Measurements from ENCODE around the gene PTGIR.

The PTGIR gene

DNA sequence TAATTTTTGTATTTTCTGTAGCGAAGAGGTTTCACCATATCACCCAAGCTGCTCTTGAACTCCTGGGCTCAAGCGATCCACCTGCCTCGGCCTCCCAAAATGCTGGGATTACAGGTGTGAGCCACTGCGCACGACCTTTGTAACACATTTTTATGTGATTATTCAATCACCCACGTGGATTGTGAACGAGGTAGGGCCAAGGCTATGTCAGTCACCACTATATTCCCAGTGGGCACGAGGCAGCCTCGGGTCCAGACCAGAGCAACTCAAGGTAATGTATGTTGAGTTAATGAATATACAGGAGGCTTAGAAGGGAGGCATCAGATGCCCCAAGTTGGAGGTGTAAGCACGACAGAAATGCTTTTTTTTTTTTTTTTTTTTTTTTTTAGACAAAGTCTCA is 8.9 kb downstream of the PTGIR start:
- no peak for DNase-seq

DNA sequence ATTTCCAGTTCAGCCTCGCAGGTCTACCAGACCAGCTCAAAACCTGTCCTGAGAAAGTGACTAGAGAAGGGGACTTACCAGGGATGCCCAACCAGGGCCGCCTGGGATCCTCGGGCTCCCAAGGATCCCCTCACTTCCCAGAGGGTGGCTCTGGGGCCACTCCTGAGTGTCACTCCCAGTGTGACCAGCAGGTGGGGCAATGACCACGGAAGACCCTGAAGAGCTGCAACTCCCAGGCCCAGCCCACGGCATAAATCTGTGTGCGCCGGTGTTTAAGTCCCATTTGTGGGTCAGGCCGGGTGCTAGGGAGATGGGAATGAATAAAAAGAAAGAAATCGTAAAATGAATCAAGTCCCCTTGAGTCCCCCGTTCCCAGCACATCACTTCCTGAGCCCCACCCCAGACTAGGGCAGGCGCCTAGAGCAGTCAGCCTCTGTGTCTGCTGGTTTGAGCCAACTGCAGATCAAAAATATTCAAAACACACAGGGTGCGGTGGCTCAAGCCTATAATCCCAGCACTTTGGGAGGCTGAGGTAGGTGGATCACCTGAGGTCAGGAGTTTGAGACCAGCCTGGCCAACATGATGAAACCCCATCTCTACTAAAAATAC is 10.7 kb downstream of the PTGIR start:
- DNase-seq = peak in 12 of 14 donors; percentile 32 to 85 (median 67)

DNA sequence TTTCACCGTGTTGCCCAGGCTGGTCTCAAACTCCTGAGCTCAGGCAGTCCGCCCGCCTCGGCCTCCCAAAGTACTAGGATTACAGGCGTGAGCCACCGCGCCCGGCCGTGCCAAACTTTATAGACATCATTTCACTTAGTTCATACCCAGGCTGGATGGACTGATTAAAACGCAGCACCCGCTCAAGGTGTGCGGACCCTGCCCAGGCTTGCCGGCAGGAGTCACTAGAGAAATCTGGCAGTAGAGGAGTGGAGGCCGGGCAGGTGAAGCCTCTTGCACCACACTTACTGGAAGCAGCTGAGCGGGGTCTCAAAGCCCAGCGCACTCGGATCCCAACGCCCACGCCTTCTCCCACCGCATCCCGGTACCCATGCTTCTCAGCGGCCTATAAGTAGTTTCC is 11.4 kb downstream of the PTGIR start:
- no peak for DNase-seq

DNA sequence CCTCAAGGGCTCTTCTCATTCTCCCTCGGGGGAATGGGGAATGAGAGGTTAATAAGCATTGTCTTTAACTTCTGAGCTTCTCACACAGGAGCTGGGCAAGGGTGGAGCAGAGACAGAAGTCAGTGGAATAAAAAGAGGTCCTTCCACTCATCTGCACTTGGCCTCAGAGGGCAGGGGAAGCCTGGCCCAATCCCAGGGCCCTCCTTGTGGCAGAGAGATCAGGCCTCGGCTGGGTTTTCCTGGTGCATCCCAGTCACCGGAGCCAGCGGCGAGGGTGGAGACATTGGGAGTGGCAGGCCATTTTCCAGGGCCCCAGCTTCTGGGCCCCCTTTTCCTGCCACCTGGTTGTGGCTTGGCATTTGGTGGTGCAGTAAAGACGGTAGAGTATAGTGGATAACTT is 13.1 kb downstream of the PTGIR start:
- no peak for DNase-seq

DNA sequence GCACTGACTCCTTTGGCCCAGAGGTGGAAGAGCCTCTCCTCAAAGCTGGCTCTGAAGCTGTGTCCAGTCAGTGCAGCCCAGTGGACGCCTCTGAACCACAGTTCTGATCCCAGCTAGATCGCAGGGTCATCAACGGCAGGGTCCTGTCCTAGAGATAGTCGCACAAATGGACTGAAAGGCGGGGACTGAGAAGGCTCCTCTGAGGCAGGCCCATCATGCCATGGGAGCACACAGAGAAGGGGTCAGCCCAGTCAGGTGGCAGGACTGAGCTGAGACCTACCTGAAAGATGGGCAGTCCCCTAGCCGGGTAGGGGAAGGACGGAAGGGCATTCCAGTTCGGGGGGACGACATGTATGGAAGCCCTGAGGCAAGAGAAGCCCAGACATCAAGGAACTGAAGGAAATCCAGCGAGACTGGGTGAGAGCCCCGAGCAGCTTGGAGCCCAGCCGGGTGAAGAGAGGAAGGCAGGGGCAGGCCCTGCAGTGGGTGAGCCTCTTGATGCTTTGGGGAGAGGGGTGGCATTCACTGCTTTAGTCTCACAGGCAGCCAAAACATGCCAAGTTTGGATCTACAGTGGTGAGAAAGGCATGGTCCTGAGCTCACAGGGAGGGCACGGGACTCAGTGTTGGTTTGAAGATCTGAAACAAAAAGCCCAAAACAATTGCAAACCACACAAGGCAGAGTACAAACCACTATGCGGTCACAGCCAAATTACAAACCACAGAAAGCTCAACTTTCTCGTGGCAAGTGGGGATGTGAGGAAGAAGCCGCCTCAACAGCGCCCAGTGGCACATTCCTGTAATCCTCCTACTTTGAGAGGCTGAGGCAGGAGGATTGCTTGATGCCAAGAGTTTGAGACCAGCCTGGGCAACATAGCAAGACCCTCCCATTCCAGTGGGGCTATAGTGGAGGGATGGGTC is 13.8 kb downstream of the PTGIR start:
- DNase-seq = no peak

DNA sequence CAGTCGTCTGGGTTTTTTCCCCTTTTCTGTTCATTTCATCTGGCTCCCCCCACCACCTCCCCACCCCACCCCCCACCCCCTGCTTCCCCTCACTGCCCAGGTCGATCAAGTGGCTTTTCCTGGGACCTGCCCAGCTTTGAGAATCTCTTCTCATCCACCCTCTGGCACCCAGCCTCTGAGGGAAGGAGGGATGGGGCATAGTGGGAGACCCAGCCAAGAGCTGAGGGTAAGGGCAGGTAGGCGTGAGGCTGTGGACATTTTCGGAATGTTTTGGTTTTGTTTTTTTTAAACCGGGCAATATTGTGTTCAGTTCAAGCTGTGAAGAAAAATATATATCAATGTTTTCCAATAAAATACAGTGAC is 14.5 kb downstream of the PTGIR start:
- DNase-seq = no peak

DNA sequence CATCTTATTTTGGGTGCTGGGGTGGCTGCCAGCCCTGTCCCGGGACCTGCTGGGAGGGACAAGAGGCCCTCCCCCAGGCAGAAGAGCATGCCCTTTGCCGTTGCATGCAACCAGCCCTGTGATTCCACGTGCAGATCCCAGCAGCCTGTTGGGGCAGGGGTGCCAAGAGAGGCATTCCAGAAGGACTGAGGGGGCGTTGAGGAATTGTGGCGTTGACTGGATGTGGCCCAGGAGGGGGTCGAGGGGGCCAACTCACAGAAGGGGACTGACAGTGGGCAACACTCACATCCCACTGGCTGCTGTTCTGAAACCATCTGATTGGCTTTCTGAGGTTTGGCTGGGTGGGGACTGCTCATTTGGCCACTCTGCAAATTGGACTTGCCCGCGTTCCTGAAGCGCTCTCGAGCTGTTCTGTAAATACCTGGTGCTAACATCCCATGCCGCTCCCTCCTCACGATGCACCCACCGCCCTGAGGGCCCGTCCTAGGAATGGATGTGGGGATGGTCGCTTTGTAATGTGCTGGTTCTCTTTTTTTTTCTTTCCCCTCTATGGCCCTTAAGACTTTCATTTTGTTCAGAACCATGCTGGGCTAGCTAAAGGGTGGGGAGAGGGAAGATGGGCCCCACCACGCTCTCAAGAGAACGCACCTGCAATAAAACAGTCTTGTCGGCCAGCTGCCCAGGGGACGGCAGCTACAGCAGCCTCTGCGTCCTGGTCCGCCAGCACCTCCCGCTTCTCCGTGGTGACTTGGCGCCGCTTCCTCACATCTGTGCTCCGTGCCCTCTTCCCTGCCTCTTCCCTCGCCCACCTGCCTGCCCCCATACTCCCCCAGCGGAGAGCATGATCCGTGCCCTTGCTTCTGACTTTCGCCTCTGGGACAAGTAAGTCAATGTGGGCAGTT is 15.1 kb downstream of the PTGIR start:
- no peak for DNase-seq

DNA sequence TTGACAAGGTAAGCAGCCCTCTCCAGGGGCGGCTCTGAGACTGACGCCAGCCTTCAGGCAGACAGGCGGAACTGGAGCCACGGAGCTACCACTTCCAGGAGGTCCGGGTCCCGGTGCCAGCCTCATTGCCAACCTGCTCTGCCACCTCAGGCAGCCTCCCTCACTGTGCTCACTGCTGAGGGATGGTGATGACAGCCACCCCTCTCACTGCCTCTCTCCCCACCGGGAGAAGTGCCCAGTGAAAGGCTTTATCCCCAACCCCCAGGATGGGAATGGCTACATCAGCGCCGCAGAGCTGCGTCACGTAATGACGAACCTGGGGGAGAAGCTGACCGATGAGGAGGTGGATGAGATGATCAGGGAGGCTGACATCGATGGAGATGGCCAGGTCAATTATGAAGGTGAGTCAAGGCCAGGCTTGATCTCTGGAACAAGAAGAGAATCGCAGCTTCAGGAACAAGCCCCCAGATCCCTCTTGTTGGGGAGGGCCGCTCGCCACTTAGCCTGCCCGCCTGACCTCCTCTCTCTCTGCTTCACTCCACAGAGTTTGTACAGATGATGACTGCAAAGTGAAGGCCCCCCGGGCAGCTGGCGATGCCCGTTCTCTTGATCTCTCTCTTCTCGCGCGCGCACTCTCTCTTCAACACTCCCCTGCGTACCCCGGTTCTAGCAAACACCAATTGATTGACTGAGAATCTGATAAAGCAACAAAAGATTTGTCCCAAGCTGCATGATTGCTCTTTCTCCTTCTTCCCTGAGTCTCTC is 16.1 kb downstream of the PTGIR start:
- DNase-seq = no peak

DNA sequence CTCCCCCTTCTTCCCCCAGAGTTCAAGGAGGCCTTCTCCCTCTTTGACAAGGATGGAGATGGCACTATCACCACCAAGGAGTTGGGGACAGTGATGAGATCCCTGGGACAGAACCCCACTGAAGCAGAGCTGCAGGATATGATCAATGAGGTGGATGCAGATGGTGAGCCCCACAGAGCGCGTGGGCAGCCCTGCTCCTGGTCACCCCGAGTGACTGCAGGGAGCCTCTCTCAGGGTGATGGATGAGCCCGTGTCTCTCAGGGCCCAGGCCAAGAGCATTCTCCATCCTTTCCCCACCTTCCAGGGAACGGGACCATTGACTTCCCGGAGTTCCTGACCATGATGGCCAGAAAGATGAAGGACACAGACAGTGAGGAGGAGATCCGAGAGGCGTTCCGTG is 16.7 kb downstream of the PTGIR start:
- DNase-seq = no peak

DNA sequence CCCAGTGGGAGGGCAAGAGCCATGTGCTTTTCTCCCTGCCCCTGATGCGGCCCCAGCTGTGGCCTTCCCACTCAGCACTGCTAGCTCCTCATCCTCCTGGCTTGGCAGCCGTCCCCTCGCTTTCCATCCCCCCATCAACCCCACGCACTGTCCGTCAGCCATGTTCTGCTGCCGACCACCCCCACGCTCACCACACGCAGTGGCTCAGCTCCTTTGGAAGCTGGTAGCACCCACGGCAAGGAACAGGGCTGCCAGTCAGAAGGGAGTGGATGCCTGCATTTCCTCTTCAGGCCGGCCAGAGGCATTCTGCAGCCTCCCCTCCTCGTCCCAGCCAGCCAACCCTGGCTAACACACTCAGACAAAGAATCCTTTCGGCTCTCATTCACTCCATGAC is 17.4 kb downstream of the PTGIR start:
- peak in 5 of 14 donors; percentile 16 to 49 (median 27) for DNase-seq

DNA sequence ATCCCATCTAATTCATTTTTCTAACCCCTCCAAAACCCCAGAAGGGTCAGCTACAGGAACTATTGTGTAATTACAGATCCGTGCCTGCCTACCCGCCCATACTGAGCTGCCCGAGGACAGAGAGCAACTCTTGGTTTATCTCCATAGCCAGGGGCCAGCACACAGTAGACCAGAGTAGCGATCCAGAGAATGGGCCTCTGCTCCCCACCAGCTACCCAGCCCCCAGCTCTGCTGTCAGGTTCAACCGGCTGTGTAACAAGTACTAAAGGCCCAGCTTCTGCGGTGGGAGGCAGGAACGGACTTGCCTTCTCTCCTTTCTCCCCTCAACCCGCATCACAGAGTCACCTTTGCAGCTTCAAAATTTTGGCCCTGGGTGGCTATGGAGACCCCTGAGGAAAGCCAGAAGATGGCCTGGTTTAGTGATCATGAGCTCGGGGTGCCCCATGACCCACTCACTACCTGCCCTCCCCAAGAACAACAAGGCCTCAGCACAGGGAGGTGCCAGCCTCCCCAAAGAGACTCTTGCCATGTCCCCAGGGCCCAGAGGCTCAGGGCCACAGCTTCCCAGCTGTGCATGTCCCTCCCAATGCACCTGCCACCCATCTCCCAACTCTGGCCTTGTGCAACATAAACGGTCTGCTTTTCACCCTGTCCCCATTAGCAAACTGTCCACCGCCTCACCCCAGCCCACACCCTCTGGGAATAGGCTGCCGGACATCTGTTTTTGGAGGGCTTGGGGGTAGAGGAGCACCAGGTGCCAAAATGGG is 18.0 kb downstream of the PTGIR start:
- no peak for DNase-seq

DNA sequence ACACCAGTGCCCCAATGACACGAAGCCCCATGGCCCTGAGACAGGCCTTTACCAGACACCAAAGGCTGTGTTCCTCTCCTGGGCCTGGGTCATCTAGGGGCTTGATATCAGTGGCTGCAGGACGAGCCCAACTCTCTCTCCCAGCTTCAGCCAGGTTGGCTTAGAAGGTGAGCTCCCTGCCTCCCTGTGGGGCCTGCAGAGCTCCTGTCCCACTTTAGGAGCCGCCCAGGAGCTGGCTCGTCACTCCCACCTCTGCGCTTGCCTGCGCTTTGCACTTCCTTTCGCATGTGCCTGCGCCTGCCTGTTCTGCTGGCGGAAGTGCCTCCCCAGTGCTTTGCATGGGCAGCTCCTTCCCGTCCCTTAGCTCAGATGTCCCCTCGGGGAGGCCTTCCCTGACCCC is 18.9 kb downstream of the PTGIR start:
- DNase-seq = no peak

DNA sequence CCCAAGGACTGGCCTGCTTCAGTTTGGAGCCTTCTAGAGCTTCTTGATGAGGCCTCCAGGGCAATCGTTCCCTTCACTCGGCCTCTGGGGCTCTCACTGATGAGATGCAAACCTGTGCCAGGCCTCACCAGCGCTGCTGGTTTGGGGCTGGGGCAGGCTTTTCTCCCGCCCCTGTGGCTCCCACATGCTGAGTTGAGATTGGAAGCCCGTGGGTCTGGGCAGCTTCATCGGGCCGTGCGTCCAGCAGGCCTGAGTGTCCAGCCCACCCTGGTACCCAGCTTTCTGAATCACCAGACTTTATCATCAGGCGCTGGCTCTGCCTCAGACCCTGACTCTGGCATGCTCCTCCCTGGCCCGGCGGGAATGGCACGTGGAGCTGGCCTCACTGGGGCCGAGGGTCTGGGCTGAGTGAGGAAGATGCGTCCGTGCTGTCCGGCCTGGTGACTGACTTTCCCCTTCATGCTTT is 19.5 kb downstream of the PTGIR start:
- peak in 2 of 14 donors; percentile 27 to 45 for DNase-seq

DNA sequence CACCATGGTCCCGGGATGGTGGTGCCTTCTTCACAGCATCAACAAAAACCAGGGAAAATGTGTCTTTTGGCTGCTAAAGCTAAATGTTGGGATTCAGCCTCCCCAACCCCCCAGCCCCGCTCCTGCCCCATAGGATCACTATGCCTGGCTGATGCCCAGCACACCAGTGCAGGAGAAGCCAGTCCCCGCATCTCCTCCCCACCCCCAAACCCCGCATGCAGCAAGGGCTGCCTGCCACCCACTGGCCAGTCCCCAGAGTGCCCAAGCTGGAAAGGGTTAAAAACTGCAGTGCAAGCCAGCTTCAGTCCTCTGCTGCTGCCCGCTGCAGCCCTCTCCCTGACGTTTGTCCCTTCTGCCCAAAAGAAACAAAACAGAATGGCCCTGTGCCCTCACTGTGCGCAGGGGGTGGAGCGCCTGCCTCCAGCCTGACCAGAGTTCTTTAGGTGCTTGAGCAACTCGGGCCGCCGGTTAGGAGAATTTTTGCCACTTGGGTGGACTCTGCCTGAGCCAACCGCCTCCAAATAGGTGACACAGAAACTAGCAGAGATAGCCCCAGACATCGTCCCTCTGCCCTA is 20.0 kb downstream of the PTGIR start:
- peak in 8 of 14 donors; percentile 21 to 48 (median 42) for DNase-seq

DNA sequence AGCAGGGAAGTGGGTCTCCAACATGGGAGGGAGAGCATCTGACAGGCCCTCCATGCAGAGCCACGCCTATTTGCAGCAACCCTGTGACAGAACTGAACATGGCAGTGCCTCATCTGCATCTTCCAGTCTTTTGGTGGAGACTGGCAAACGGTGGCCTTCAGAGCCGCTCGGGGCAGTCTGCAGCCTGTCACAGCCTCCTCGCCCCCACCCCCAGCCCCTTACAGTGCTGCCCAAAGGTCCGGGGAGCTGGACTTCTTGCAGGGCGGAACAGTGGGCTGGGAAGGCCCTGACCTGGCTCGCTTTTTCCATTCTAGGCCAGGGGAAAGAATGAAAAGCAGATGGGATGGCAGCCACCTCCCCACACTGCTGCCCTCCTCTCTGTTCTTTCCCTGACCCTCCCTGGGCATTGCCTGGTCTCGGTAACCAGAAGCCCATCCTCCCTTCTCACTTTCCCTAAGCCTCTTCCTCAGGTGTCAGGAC is 21.1 kb downstream of the PTGIR start:
- DNase-seq = peak in 1 of 14 donors; percentile 21

DNA sequence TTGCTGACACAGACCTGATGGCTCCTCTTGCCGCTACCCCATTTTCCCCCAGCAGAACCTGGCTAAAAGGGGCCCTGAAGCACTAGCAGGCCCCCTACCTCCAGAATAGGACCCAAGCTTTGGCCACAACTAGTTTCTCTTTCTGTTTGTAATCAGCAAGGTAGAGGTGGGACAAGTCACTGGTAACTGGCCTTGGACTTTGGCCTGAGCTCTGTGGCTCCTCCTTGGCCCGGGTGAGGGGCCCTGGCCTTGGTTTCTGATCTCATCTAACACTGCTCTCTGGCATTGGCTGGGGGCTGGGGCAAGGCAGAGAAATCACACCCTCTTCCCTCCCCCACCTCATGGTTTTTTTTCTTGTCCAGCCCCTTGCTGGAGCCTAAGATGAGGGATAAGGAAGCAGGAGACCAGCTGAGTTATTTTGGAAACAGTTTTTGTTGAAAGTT is 21.7 kb downstream of the PTGIR start:
- DNase-seq = no peak

DNA sequence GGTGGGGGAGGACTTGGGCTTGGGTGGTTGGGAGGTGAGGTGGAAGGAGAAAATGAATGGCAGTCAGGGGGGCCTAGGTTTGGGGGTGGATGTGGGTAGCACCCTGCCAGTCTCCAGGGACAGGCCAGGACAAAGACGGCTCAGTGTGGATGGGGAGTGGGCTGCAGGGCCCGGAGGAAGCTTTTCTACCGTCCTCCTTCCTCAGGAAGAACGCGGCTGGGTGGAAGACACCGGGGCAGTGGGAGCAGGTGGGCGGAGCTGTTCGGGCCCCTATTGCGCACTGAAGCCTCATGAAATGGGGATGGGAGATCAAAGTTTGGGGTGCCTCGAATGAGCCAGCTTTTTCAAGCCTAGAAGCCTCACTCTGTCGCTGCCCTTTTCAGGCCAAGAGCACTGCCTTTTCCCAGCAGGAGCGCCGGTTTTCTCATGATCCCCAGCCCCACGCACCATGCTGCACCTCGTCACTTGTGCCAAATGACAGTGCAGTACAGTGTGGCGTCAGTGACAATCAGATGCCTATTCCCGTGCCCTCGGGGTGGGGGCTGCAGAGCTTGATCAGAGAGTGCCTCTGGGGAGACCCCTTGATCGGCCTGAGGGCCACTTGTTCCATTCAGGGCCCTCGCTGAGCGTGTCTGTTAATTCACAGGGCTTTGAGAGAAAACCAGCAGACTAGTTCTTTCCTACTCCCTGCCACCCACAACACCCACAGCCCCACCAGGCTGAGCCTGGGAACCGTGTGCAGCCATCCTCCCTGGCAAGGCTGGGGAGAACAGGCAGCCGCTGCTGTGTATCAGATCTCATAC is 22.3 kb downstream of the PTGIR start:
- DNase-seq = peak in 7 of 14 donors; percentile 23 to 59 (median 36)

DNA sequence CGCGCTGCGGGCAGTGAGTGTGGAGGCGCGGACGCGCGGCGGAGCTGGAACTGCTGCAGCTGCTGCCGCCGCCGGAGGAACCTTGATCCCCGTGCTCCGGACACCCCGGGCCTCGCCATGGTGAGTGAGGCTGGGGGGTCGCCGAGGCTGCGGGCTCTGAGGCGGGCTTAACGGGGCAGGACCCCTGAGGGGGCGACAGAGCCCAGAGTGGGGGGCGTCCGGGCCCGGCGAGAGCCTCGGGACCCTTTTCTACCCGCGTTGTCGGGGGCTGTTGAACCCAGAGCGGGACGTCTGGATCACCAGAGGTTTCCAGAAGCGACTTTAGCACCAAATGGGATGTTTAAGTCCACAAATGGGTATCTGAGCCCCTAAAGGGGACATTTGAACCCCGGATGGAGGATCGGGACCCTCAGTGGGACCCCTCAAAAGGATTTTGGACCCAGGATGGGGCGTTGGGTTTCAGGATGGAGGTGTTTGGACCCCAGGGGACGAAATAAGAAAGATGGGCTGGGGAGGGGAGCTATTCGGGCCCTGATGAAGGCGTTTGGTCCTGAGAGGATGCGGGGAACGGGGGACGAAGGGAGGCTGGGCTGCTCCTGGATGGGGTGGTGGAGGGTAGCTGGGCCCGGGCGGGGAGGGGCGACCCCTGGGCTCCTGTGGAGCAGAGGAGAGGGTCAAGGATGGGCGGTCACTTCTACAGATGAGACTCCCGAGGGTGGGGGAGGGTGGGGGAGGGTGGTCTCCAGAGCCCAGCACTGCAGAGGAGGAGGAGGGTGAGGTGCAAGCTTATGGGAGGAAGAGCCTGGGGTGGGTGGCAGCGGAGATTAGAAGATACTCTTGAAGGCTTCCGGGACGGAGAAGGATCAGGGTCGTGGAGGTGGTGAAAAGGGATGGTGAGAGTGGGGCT is 23.3 kb downstream of the PTGIR start, which contains the start of gene CALM3:
Gene CALM3 (plus strand): TSS at position 13 of the 907 bp plus-strand sequence. CDS start 105 bp downstream, at position 118.
- peak in 6 of 14 donors; percentile 20 to 72 (median 54) for DNase-seq

Data from C1 segment of cervical spinal cord (tissue), 14 donors.